COLO668 (cell line): Measurements from ENCODE around the gene PPP4R1.
"Not testable (repeated sequence)": the region's sequence is repeated elsewhere in the genome, so short reads cannot be mapped to it uniquely, and the experiment has no call there.

Experiments
- DNase-seq: peaks from one replicate; lab custom pipeline; 2025; ENCODE audit not compliant: unreplicated experiment; lab: John Stamatoyannopoulos, UW

The PPP4R1 gene

GRCh38 chr18:9614401-9615279 lies at the start of gene PPP4R1:
TSS of gene PPP4R1 (minus strand) at chr18:9614559. CDS start at chr18:9614484, 75 bp downstream.
- DNase-seq, result peak; percentile 88

GRCh38 chr18:9663377-9663776 lies 49.0 kb upstream of the PPP4R1 start:
- no peak for DNase-seq

- no peak for DNase-seq
These were observed 47.2 kb upstream of the PPP4R1 start for GRCh38 chr18:9661564-9661963.

GRCh38 chr18:9659499-9660375 lies 45.4 kb upstream of the PPP4R1 start:
- DNase-seq, result no peak

- no peak for DNase-seq
These were observed 43.8 kb upstream of the PPP4R1 start for GRCh38 chr18:9658087-9658641.

GRCh38 chr18:9655232-9655767 lies 40.9 kb upstream of the PPP4R1 start:
- no peak for DNase-seq

- peak; percentile 82 for DNase-seq
These were observed 39.0 kb upstream of the PPP4R1 start for GRCh38 chr18:9653390-9653789.

- no peak for DNase-seq
These were observed 34.8 kb upstream of the PPP4R1 start for GRCh38 chr18:9649164-9649540.

- DNase-seq, result no peak
These were observed 34.2 kb upstream of the PPP4R1 start for GRCh38 chr18:9648431-9649163.

GRCh38 chr18:9647496-9648323 lies 33.4 kb upstream of the PPP4R1 start:
- no peak for DNase-seq

GRCh38 chr18:9643549-9643948 lies 29.2 kb upstream of the PPP4R1 start:
- peak; percentile 13 for DNase-seq

GRCh38 chr18:9642799-9643462 lies 28.6 kb upstream of the PPP4R1 start:
- DNase-seq, result no peak

- not testable (repeated sequence) for DNase-seq
These were observed 26.7 kb upstream of the PPP4R1 start for GRCh38 chr18:9641081-9641480.

- DNase-seq, result peak; percentile 81
These were observed 24.5 kb upstream of the PPP4R1 start for GRCh38 chr18:9638886-9639285.

- DNase-seq, result no peak
These were observed 22.8 kb upstream of the PPP4R1 start for GRCh38 chr18:9637036-9637767.

- no peak for DNase-seq
These were observed 20.5 kb upstream of the PPP4R1 start for GRCh38 chr18:9634856-9635255.

- DNase-seq, result no peak
These were observed 17.6 kb upstream of the PPP4R1 start for GRCh38 chr18:9631814-9632496.

- no peak for DNase-seq
These were observed 16.1 kb upstream of the PPP4R1 start for GRCh38 chr18:9630444-9630843.
